ENCODE results near the gene EHD2.
A peak's percentile ranks its signal among the peaks of the same experiment; 100 is the strongest.
"Not testable (repeated sequence)": the region's sequence is repeated elsewhere in the genome, so short reads cannot be mapped to it uniquely, and the experiment has no call there.

Gene EHD2

DNA sequence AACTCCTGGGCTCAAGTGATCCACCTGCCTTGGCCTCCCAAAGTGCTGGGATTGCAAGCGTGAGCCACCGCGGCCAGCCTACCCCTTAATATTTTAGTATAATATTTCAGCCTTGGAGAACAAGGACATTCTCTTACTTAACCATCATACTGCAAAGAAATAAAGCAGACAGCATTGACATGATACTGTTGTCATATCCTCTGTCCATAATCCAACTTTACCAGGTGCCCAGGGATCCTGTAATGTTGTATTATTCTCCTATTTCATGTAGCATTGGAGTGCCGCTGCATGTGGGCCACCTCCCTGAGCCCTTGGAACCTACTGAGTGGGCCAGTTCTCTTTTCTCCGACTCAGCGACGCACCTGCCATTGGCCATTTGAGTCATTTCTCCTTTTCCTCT, 21.4 kb upstream of the EHD2 start:
- no peak for FAIRE-seq

DNA sequence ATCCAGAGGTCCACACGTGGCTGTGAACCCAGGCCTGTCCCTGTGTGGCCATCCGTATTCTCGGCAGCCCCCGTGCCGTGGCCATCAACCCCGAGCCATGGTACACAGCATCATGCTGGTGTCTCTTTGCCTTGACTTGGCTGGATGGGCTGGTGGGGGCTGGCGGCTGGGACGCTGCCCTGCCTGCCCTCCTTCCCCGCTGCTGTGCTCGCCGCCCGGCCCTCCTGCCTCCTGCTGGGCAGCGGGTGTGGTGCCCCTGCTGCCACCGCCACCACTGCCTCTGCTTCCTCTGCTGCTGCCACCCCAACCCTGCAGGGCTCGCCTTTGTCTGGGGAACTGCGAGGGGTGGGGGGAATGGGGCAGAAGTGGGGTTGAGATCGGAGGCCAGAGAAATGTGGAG, 19.7 kb upstream of the EHD2 start:
- FAIRE-seq = no peak

DNA sequence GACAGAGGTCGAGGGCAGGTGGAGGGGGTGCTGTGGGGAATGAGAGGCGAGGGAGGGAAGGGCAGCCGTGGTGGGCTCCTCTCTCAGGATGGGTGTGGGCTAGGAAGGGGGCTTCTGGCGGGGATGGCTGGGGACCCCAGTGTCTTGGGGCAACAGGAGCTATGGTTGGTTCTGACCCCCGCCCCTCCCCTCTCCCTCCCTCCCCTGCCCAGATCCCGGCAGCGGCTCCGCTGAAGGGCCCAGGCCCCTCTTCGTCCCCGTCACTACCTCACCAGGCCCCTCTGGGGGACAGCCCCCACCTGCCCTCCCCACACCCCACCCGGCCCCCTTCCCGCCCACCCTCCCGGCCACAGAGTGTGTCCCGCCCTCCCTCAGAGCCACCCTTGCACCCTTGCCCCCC, 19.3 kb upstream of the EHD2 start:
- no peak for FAIRE-seq

GRCh38 chr19:47694466-47695273, 18.6 kb upstream of the EHD2 start:
- FAIRE-seq = no peak

- no peak for FAIRE-seq
Observed at GRCh38 chr19:47695533-47696262, 17.5 kb upstream of the EHD2 start.

GRCh38 chr19:47696635-47697034, 16.6 kb upstream of the EHD2 start:
- FAIRE-seq = no peak

DNA sequence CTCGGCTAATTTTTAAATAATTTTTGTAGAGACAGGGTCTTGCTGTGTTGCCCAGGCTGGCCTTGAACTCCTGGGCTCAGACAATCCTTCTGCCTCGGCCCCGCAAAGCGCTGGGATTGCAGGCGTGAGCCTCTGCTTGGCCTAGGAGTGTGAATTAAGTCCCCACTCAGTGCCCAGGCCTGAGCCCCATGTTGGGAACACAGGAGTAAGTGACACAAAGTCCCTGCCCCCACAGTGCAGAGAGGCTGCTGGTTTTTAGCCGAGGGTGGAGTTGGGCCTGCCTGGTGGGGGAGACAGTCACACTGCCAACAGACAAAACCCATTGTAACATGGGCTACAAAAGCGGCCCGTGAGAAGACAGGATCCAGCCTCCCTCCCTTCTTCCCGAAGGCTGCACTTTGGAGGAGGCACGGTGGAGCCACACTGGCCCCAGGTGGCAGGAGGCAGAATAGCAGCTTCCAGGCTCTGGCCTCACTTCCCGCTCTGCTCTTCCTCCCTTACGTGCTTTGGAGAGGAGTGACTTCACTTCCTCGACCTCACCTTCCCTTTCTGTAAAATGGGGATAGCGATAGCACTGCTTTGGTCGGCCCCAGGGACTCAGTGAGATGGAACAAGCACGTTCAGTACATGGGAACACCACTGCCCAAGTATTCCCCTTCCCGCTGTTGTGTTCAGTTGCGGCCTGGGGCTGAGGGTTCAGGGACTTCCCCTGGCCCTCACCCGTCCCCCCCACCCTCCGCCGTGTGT, 15.2 kb upstream of the EHD2 start:
- peak; percentile 80 for FAIRE-seq

- no peak for FAIRE-seq
Observed at GRCh38 chr19:47698631-47699359, 14.4 kb upstream of the EHD2 start.

- no peak for FAIRE-seq
Observed at GRCh38 chr19:47699360-47699917, 13.8 kb upstream of the EHD2 start.

- FAIRE-seq = no peak
Observed at GRCh38 chr19:47700934-47701716, 12.1 kb upstream of the EHD2 start.

DNA sequence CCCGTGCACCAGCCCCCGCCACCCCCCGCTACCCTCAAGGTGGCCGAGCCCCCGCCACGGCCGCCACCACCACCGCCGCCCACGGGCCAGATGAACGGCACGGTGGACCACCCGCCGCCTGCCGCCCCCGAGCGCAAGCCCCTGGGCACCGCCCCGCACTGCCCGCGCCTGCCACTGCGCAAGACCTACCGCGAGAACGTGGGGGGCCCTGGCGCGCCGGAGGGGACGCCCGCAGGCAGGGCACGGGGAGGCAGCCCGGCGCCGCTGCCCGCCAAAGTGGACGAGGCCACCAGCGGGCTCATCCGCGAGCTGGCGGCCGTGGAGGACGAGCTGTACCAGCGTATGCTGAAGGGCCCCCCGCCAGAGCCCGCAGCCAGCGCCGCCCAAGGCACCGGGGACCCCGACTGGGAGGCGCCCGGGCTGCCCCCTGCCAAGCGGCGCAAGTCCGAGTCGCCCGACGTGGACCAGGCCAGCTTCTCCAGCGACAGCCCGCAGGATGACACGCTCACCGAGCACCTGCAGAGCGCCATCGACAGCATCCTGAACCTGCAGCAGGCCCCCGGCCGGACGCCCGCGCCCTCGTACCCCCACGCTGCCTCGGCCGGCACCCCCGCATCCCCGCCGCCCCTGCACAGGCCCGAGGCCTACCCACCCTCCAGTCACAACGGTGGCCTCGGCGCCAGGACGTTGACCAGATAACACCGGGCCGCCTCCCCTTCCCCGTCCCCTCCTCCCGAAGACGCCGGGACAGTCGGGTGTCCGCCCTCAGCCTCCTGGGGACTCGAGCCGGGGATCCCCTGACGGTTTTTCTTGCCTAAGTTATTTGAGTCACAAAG, 11.3 kb upstream of the EHD2 start:
- FAIRE-seq = no peak

DNA sequence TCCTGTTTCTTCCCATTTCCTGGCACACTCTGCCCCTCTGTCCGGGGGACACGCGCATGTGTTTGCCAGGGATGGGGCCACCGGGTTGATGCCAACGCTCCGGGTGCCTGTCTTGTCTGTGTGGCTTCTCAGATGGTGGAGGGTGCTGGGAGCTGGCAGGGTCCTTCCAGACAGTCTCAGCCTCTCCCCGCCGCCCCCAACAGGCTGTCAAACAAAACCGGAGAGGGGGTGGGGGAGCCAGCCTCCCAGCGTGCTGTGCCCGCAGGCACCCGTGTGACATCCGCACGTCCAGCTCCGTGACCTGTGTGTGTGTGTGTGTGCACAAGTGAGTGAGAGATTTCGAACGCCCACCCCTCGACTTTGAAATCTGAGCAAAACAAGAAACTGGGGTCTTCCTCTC, 10.6 kb upstream of the EHD2 start:
- FAIRE-seq = no peak

- FAIRE-seq = no peak
Observed at GRCh38 chr19:47703301-47703700, 9.9 kb upstream of the EHD2 start.

GRCh38 chr19:47704024-47704423, 9.2 kb upstream of the EHD2 start:
- FAIRE-seq = no peak

DNA sequence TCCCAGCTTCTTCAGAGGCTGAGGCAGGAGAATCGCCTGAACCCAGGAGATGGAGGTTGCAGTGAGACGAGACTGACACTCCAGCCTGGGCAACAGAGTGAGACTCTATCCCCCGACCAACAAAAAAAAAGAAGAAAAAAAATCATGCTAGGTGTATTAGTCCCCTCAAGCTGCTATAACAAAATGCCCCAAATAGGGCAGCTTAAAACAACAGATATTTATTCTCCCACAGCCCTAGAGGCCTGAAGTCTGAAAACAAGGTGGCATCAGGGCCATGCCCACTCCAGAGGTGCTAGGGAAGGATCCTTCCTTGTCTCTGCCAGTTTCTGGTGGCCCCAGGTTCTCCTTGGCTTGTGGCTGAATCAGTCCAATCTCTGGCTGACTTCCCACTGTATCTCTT, 8.6 kb upstream of the EHD2 start:
- no peak for FAIRE-seq

- FAIRE-seq = no peak
Observed at GRCh38 chr19:47707135-47707925, 5.9 kb upstream of the EHD2 start.

- FAIRE-seq = no peak
Observed at GRCh38 chr19:47711652-47712242, 1.5 kb upstream of the EHD2 start.

- no peak for FAIRE-seq
Observed at GRCh38 chr19:47714339-47714738, 1.1 kb downstream of the EHD2 start.

DNA sequence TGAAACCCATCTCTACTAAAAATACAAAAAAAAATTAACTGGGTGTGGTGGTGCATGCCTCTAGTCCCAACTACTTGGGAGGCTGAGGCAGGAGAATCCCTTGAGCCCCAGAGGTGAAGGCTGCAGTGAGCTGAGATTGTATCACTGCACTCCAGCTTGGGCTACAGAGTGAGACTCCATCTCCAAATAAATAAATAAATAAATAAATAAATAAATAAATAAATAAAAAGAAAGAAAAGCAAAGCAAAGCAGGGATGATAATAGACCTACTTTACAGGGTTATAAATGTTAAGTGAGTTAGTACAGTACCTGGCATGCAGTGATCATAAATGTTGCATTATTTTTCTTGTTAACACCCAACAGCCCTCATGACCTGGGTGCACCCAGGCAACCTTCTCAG, 1.6 kb downstream of the EHD2 start:
- not testable (repeated sequence) for FAIRE-seq
